H1 (cell line): Measurements from ENCODE around the gene ANXA2R.

Experiments
- ASH2L ChIP-seq: fragments of 200-600, 300-600 bp; sonication (generic); IDR thresholded peaks from one replicate; pipeline ENCODE4 v1.7.1; 2017; ENCODE audit warnings: low read length
- CEBPB ChIP-seq: IDR thresholded peaks from 2 replicates; pipeline ENCODE4 v1.6.1; 2012; ENCODE audit warnings: low read depth, low read length
- EP300 ChIP-seq, 2 experiments: IDR thresholded peaks; 1 replicate in 1 of 2; 2 replicates in 1 of 2; pipeline ENCODE4 v1.6.1; 2011 to 2012; ENCODE audit warnings: low read depth in 2 of 2, low read length in 2 of 2, mild to moderate bottlenecking in 2 of 2, borderline replicate concordance in 1 of 2, inconsistent platforms in 1 of 2, moderate library complexity in 1 of 2
- EZH2 ChIP-seq: fragments of 200-600 bp; sonication (generic); IDR thresholded peaks from 2 replicates; pipeline ENCODE4 v1.7.1; 2012; ENCODE audit warnings: low read depth, mild to moderate bottlenecking, moderate library complexity, low read length, inconsistent platforms; ENCODE audit not compliant: severe bottlenecking
- JUN ChIP-seq: IDR thresholded peaks from 2 replicates; pipeline ENCODE4 v1.6.1; 2011; ENCODE audit warnings: low read depth, mild to moderate bottlenecking, improper control_type of control experiment, low read length
- POLR2A ChIP-seq, 2 experiments: IDR thresholded peaks; 1 replicate in 1 of 2; 2 replicates in 1 of 2; pipeline ENCODE4 v1.6.1; 2011; ENCODE audit warnings: low read depth in 2 of 2, low read length in 2 of 2, mild to moderate bottlenecking in 2 of 2; ENCODE audit errors: control extremely low read depth in 1 of 2
- RAD21 ChIP-seq, 2 experiments: IDR thresholded peaks in 1 of 2; conservative IDR thresholded peaks in 1 of 2; 2 replicates each; pipeline ENCODE4 v1.6.1; 2011; ENCODE audit warnings: low read depth in 2 of 2, low read length in 2 of 2, improper control_type of control experiment in 1 of 2, inconsistent platforms in 1 of 2, mild to moderate bottlenecking in 1 of 2, moderate library complexity in 1 of 2
- RBBP5 ChIP-seq: IDR thresholded peaks from 2 replicates; pipeline ENCODE4 v1.7.1; 2012; ENCODE audit warnings: low read depth, mild to moderate bottlenecking, inconsistent platforms, low read length, moderate library complexity, borderline replicate concordance
- RXRA ChIP-seq: IDR thresholded peaks from 2 replicates; pipeline ENCODE4 v1.6.1; 2011; ENCODE audit warnings: low read depth, mild to moderate bottlenecking, low read length, moderate library complexity; ENCODE audit not compliant: insufficient read depth
- SRF ChIP-seq: IDR thresholded peaks from 2 replicates; pipeline ENCODE4 v1.6.1; 2011; ENCODE audit warnings: mild to moderate bottlenecking, low read depth, low read length, moderate library complexity
- TAF1 ChIP-seq: IDR thresholded peaks from 2 replicates; pipeline ENCODE4 v1.6.1; 2011; ENCODE audit warnings: mild to moderate bottlenecking, low read depth, low read length
- TF ChIP-seq, protein P1 (sequence below), 3 experiments: IDR thresholded peaks; 1 replicate in 2 of 3; 2 replicates in 1 of 3; pipeline versions ENCODE4 v1.5.1 to v1.6.1; 2011; ENCODE audit warnings: low read length in 3 of 3, mild to moderate bottlenecking in 3 of 3, inconsistent platforms in 2 of 3, low read depth in 1 of 3, moderate library complexity in 1 of 3; ENCODE audit not compliant: insufficient read depth in 1 of 3; ENCODE audit errors: control extremely low read depth in 1 of 3

GRCh38 chr5:43019291-43019613 is 20.9 kb downstream of the ANXA2R start:
- TF ChIP-seq EP300 (IDR thresholded peaks at IDR 0.05; ENCODE audit: borderline replicate concordance in 1 of 2, low read depth in 2 of 2, low read length in 2 of 2) (no peak), JUN (no peak), EZH2 (no peak), RXRA (no peak), RAD21 (IDR thresholded peaks at IDR 0.05 in 1 of 2, conservative IDR thresholded peaks at IDR 0.05 in 1 of 2; ENCODE audit: low read depth in 2 of 2, low read length in 2 of 2) (no peak), CEBPB (no peak), SRF (no peak), TAF1 (no peak), RBBP5 (no peak), POLR2A (IDR thresholded peaks at IDR 0.05; ENCODE audit: control extremely low read depth in 1 of 2, low read depth in 2 of 2, low read length in 2 of 2) (no peak), ASH2L (no peak)
- TF ChIP-seq, protein P1, sequence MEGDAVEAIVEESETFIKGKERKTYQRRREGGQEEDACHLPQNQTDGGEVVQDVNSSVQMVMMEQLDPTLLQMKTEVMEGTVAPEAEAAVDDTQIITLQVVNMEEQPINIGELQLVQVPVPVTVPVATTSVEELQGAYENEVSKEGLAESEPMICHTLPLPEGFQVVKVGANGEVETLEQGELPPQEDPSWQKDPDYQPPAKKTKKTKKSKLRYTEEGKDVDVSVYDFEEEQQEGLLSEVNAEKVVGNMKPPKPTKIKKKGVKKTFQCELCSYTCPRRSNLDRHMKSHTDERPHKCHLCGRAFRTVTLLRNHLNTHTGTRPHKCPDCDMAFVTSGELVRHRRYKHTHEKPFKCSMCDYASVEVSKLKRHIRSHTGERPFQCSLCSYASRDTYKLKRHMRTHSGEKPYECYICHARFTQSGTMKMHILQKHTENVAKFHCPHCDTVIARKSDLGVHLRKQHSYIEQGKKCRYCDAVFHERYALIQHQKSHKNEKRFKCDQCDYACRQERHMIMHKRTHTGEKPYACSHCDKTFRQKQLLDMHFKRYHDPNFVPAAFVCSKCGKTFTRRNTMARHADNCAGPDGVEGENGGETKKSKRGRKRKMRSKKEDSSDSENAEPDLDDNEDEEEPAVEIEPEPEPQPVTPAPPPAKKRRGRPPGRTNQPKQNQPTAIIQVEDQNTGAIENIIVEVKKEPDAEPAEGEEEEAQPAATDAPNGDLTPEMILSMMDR (IDR thresholded peaks at IDR 0.05; ENCODE audit: control extremely low read depth in 1 of 3, insufficient read depth in 1 of 3, low read depth in 1 of 3, low read length in 3 of 3) = no peak
